Stimulated activated naive CD4-positive, alpha-beta T cell (primary cell): ENCODE measurements around the gene AKR1B1.

Experiments
- DNase-seq, 6 experiments: peaks; one replicate each; lab custom pipeline; 2025; lab: John Stamatoyannopoulos, UW

AKR1B1 gene

DNA sequence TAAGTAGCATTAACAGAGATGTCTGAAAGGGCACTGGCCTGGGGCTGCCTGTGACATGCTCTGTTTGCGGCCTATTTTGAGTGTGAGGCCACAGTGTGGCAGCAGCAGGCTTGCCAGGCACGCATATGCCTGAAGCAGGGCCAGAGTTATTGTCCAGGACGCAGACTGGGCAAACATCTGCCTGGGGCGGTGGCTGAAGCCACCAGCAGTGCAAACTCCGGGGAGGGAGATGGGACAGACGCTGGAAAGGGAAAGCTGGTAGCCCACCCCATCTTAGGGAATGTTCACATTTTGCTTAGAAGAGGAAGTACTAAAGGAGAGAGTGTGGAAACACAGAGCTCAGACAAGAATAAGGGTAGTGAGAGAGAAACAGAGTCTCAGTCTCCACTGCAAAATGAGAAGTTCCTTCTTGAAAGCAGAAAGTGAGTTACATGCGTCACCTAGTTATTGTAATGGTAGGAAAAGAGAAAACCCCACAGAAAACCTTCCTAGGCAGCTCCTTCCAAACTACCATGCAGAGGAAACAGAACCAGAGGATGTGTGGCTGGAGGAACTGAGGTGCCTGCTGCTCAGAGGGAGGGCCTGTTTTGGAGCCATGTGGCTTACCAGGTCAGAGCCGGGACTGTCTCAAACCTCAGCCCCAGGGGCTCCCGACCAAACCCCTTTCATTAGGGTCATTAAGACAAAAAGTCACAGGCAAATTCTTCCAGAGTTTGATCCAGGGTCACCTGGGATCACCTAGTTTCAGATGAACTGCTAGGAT lies 14.5 kb downstream of the AKR1B1 start:
- no peak for DNase-seq

DNA sequence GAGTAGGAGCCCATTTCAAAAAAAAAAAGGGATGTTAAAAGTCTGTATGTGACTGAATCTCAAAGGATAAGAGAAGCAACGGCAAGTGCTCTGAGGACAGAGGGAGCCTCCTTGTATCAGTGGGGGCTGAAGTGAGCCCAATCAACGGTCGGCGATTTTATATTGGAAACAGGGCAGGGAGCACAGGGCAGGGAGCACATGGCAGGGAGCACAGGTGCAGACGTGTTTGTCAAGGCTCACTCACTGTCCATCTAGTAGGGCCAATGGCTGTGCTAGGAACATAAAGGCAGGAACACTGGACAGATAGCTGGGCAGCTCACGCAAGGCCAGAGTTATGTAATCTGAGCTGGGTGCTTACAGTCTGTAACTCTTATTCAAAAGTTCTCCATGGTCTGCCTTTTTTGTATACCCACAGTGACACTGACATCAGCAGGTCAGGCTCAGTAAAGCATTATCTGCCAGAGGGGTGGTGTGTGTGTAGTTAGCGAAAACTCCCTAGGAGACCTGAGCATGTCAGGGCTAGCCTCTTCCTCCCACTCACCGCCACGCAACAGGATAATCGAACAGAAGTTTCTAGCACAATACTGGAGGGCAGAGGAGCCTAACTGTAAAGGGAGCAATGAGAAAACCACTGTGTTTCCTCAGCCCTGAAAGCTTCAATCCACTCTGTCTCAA lies 15.4 kb downstream of the AKR1B1 start:
- DNase-seq: no peak

GRCh38 chr7:134442441-134443220 lies 16.3 kb downstream of the AKR1B1 start:
- DNase-seq: no peak

DNA sequence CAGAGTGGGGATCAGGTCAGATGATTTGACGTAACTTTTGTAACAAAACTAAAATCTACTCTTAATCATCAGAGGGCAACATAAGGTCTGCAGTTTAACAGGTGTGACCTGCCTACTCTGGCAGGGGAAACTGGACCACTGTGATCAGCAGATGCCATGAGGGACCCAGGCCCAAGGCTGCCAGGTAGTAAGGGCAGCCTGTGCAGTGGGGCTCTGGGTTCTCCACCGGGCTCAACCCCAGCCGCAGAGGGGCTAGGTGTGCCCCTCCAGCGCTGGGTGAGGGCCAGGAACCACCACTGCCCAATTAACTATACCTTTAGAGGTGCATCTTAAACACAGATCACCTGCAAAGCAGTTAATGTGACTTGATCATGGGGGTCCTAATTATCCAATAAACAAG lies 17.6 kb downstream of the AKR1B1 start:
- DNase-seq: no peak

DNA sequence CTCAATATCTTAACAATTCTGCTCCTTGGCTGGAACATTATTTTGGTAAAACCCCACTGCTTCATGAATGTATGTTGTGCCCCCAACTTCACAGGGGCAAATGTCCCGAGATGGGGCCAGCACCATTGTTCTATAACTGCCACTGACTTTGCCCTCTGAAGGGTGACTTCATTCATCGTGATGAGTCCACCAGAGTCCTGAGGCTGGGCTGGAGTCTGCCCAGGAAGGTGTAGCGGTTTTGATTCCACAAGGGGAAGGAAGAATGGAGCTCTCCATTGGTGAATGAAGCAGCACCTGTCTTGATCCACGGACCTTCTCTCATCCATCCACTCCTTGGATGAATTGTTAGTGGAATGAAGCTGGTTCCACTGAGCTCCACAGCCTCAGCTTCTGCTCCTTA lies 18.4 kb downstream of the AKR1B1 start:
- DNase-seq: no peak

DNA sequence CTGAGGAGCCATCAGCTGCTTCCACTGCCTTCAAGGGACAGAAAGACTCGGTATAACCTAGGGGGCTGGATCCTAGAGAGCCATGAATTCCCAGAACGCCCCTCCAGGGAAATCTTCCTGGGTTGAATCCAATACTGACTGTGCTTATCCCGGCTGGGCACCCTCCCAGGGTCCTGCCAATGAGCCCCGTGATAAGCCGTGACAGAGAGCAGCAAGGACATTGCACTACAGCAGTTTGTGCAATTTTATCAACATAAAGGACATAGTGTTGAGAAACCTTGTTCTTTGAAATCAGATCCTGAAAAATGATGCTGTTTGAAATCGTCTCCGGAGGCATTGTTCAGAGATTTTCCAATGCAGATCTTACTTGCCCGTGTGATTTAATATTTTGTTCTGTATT lies 18.8 kb downstream of the AKR1B1 start:
- no peak for DNase-seq

- no peak for DNase-seq
These were observed 20.0 kb downstream of the AKR1B1 start for GRCh38 chr7:134438946-134439345.

DNA sequence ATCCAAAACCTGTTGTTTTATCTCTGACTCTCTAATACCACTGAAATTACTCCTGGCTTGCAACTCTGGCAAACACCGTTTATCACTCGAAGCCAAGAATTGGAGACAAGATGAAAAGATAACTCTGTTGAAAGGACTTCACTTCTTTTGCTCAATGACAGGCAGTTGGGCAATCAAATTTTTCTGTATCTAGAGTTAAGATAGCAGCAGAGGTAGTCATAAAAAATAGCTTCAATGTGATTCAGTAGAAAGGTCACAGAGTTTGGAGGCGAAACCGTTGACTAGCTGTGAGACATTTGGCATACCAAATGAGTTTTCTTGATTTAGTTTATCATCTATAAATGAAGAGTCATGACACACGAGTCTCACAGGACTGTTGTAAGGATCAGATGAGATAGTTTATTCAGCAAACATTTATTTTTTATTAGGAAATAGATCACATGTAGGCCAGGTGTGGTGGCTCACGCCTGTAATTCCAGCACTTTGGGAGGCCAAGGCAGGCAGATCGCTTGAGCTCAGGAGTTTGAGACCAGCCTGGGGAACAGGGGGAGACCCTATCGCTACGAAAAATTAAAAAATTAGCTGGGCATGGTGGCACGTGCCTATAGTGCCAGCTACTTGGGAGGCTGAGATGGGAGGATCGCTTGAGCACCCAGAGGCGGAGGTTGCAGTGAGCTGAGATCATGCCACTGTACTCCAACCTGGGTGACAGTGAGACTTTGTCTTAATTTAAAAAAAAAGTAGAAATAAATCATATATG lies 23.6 kb downstream of the AKR1B1 start:
- DNase-seq: no peak

- DNase-seq: no peak
These were observed 24.2 kb downstream of the AKR1B1 start for GRCh38 chr7:134434701-134435100.

- no peak for DNase-seq
These were observed 25.5 kb downstream of the AKR1B1 start for GRCh38 chr7:134433430-134433829.

DNA sequence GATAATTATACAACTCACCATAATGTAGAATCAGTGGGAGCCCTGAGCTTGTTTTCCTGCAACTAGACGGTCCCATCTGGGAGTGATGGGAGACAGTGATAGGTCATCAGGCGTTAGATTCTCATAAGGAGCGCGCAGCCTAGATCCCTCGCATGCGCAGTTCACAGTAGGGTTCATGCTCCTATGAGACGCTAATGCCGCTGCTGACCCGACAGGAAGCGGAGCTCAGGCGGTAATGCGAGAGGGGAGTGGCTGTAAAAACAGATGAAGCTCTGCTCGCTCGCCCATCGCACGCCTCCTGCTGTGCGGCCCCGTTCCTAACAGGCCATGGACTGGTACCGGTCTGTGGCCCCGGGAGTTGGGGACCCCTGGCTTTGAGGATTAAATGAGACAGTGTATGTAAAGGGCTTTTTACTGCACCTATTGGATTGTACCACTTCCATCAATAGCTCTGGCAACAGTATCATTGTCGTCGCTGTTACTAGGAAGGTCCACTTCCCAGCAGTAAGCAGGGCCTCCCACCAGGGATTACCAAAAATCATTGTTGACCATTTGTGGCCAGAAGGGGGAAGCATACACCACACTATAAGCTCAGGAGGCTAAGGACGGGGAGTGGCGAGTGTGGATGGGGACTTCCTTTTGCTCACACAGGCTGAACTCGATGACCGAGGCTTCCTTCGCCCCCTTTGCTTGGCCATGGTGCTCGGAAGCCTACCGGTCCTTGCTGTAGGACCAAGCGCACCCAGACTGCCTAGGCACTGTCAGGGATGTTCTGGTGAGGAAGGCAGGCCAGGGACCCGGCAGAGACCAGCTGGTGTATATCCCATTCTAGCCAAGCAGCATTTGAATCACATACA lies 26.4 kb downstream of the AKR1B1 start:
- DNase-seq: peak; percentile 36 to 76 (median 54)

- DNase-seq: no peak
These were observed 27.1 kb downstream of the AKR1B1 start for GRCh38 chr7:134431815-134432214.

GRCh38 chr7:134429481-134429880 lies 29.4 kb downstream of the AKR1B1 start:
- DNase-seq: no peak

GRCh38 chr7:134428942-134429341 lies 30.0 kb downstream of the AKR1B1 start:
- no peak for DNase-seq

GRCh38 chr7:134427896-134428295 lies 31.0 kb downstream of the AKR1B1 start:
- DNase-seq: no peak

DNA sequence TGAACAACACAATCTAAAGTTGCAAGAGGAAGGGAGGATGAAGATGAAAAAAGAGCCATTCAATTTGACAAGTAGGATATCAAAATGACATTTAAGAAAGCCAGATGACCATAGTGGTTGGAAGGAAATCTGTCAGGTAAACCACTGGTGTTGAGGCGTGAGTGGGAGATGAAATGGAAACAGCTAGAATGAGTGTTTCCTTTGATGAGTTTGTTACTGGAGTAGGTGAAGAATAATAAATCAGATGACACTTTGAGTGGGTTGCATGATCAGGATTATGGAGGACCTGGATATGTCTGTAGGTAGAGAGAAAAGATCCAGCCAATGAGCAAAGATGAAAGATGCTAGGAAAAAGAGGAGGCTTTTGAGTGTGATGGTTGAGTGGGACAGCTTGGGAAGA lies 33.1 kb downstream of the AKR1B1 start:
- DNase-seq: no peak

DNA sequence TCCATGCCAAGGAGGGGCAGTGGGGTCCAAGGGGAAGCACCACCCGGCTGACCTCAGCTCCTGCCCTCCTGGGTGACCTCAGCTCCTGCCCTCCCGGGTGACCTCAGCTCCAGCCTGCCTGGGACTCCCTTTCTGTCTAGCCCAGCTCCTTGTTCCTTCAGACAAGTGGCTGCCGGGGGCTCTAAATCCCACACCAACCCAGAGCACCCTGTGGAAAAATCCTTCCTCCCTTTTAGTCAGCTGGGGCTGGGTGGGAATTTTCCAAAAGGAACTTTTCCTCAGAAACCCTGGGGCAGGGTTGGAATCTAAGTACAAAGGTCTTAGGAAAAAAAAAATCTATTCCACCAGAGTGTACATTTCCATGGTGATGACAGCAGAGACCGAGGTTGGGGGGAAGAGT lies 36.3 kb downstream of the AKR1B1 start:
- no peak for DNase-seq

DNA sequence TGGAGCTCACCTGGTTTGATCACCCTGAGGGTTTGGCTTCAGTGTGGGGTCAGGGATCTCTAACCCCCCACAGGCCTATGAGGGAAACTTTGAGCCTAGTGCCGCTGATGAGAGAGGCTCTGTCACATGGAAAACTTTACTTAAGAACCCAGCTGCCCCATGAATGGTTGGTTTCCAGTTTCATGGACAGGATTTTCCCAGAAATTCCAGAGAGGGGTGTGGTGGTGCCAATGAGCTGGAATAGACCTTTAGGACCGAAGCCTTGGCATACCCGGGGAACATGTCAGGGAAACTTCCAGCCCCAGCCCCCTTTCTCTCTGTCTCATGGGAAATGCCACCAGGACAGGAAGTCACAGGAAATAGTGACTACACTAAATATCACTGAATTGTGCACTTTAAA lies 36.9 kb downstream of the AKR1B1 start:
- DNase-seq: no peak

DNA sequence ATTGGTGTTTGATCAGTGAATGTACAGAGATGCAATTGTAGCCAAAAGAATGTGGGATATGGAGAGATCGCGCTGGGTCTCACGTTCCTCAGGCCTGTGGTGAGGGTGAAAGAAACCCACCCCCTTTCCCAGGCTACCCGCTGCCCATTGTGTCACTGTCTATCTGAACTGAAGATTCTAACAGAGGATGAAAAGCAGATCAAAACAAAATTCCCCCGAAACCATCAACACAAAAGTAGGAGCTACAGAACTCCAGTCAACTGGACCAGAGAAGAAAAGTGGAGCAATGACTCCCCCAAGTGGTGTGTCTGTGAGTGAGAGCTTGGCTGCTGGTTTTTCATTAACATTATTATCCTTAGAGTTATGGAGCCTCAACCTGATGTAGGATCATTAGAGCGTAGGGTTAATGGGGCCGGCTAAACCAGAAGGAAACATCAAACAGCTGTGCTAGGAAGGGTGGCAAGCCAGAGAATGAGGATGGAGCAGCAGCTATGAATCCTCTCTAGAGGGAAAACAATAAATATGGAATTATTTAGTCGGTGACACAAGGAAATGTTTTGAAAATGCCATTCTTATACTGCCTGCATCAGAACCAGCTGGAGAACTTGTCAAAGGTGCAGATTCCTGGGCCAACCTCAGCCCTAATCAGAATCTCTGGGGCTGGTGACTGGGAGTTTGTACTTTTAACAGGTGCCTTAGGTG lies 38.3 kb downstream of the AKR1B1 start:
- DNase-seq: no peak

DNA sequence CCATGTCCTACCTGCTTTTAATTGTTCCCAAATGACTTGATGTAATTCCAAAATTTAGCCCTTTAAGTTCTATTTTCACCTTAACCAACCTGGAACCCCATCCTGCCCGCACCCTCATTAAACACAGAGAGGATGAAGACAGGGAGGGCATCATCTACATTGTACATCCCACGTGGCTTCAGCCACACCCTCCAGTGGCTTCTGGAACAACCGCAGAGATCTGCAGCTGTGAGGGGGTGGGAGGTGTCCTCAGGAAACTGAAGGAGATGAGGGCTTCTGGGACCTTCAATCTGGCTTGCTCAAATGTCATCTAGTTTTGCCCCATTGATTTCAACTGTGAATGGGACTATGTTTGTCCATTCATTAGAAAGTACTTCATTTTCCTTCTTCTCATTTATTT lies 39.0 kb downstream of the AKR1B1 start:
- no peak for DNase-seq

- no peak for DNase-seq
These were observed 39.8 kb downstream of the AKR1B1 start for GRCh38 chr7:134419085-134419484.
